Breast epithelium (tissue), 3 donors: ENCODE results near the gene MMD.

Source experiments
- POLR2A ChIP-seq: fragments of 450-650 bp; IDR thresholded peaks from one replicate; pipeline ENCODE4 v1.6.1; 2016; ENCODE audit warnings: antibody characterized with exemption, mild to moderate bottlenecking, moderate library complexity
- POLR2AphosphoS5 ChIP-seq, 3 donors: sonication (generic); formaldehyde crosslinking; IDR thresholded peaks; one replicate each; pipeline ENCODE4 v1.6.1; 2017; ENCODE audit warnings: antibody characterized with exemption in 3 of 3
- TF ChIP-seq, protein P1 (sequence below), 3 donors: fragments of 450-650 bp; IDR thresholded peaks; one replicate each; pipeline ENCODE4 v1.5.1; 2016 to 2017; ENCODE audit warnings: antibody characterized with exemption in 3 of 3, mild to moderate bottlenecking in 3 of 3, moderate library complexity in 3 of 3

DNA sequence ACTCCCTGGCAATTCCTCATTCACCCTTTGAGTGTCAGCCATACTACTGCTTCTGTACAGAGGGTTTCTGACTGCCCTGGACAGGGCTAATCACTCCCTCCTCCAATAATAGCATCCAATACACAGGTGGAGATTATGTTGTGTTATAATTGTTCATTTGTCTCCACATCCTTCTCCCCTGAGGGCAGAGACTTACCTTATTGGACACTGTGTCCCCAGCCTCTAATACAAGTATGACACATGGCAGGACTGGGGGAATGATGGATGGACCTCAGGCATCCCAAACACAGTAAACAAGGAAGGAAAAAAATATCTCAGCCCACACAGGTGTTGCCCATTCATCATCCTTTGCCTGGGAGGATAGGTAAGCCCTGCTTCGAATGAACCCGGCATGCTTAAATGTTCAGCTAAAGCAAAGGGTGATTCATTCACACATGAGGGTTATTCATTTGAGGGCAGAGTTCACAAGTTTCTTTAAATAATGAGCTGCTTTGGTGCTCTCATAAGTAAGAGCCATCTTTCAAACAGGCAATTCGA is 34.8 kb downstream of the MMD start:
- TF ChIP-seq, protein P1, sequence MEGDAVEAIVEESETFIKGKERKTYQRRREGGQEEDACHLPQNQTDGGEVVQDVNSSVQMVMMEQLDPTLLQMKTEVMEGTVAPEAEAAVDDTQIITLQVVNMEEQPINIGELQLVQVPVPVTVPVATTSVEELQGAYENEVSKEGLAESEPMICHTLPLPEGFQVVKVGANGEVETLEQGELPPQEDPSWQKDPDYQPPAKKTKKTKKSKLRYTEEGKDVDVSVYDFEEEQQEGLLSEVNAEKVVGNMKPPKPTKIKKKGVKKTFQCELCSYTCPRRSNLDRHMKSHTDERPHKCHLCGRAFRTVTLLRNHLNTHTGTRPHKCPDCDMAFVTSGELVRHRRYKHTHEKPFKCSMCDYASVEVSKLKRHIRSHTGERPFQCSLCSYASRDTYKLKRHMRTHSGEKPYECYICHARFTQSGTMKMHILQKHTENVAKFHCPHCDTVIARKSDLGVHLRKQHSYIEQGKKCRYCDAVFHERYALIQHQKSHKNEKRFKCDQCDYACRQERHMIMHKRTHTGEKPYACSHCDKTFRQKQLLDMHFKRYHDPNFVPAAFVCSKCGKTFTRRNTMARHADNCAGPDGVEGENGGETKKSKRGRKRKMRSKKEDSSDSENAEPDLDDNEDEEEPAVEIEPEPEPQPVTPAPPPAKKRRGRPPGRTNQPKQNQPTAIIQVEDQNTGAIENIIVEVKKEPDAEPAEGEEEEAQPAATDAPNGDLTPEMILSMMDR (IDR thresholded peaks at IDR 0.05), result no peak
- TF ChIP-seq POLR2A (no peak), POLR2AphosphoS5 (IDR thresholded peaks at IDR 0.05) (no peak)
